Dedifferentiated amniotic fluid mesenchymal stem cell (primary cell): ENCODE data around the gene MAPKAP1.

ENCODE experiments used
- DNase-seq: peaks from one replicate; pipeline ENCODE4 v3.0.0-alpha.2; 2016; ENCODE audit errors: extremely low spot score

MAPKAP1 gene

DNA sequence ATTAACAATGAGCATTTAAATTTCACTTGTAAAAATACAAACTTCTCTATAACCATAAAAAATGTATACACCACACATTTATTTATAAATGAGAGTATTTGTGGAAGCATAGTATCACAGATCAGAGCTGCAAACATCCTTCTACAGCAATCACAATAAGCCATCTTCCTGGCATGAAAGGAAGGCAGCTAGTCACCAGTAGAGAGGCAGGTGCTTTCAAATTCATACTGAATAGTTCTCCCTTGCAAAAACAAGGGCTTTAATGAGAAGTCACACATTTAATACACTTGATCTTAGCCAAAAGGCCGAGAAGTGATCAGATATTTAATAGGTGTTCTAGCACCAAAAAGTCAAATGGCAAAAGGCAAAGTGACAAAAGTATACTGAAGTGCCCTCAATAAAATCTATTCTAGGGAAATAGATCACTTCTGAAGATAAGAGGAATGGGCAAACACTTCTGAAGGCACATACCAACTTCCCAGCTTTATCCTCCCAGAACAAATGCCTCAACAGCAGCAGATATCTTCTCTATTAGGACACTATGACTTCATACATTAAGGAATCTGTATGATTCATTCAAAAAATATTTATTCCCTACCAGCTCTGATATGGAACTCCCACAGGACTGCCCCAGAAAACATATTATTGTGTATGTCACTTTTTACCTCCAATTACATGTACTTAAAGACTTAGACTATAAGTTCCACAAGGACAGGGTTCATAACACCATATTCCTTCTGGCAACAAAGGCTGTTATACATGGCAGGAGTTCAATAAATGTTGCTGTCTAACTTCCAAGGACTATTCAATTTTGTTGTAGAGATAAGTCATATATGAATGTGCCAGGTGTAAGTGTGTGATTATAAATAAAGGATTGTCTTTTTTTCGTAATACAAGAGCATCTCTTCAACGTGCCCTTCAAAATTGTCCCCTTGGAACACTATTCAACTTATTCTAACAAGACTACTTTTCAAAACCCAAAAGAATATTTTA lies 31.7 kb downstream of the MAPKAP1 start:
- peak; percentile 74 for DNase-seq

- DNase-seq, result no peak
These were observed 34.1 kb downstream of the MAPKAP1 start for GRCh38 chr9:125672876-125673275.

DNA sequence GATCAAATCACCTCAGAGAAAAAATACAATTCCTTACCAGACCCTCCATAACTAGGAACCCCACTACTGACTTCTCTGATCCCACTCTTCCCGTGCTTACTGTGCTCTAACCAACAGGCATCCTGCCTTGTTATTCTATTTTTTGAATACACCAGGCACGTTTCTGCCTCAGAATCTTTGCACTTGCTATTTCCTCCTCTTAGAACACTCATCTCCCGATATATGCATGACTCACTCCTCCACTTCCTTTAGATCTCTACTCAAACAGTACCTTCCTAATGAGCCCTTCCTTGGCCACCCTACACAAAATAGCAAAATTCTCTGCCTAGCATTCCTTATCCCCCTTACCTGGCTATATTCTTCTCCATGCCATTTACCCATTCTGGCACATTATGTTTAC lies 43.9 kb downstream of the MAPKAP1 start:
- DNase-seq, result no peak

DNA sequence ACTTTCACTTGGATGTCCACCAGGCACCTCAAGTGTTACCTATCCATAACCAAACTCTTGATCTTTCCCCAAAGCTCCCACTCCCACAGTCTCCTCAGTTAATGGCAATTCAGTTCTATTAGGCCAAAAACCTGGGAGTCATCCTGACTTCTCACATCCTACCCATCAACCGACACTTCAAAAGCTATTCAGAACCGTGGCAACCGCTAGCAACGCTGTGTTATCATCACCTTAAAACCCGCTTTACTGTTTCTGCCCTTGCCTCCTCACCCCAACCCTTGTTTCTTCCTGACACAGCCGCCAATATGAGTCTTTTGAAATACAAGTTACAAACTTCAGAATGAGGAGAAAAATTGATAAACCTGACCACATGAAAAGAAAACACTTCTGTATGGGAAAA lies 46.5 kb downstream of the MAPKAP1 start:
- no peak for DNase-seq

DNA sequence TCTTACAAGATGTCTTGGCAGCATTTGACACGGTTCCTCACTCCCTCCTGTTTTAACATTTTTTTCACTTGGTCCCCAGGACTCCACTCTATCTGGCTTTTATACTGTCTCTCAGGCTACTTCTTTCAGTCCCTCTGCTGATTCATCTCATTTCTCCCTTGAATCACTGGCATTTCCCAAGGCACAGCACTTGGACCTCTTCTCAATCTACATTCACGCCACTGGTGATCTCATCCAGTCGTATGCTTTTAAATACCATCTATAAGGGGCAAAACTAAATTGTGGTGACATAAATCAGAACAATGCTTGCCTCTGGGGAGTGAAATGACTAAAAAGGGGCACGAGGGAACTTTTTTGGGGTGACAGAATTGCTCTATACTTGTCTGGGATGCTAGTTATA lies 47.1 kb downstream of the MAPKAP1 start:
- DNase-seq, result peak; percentile 46

- no peak for DNase-seq
These were observed 47.7 kb downstream of the MAPKAP1 start for GRCh38 chr9:125659201-125659840.

DNA sequence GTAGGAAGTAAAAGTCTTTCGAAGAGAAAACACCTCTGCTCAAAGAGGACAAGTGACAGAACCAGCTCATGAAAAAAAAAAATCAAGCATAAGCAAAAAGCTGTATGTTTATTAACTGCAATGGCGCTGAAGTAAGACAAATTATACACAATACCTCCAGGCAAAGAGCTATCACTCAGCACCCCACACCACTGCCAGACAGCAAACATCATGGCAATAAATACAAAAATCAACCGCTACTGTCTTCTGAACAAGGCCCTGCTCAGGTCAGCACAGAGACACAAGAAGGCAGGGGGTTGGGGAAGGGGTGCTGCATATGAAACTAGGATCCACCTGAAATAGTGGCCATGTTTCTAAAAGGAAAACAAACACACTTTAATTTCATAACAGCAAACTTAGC lies 50.4 kb downstream of the MAPKAP1 start:
- DNase-seq, result no peak

DNA sequence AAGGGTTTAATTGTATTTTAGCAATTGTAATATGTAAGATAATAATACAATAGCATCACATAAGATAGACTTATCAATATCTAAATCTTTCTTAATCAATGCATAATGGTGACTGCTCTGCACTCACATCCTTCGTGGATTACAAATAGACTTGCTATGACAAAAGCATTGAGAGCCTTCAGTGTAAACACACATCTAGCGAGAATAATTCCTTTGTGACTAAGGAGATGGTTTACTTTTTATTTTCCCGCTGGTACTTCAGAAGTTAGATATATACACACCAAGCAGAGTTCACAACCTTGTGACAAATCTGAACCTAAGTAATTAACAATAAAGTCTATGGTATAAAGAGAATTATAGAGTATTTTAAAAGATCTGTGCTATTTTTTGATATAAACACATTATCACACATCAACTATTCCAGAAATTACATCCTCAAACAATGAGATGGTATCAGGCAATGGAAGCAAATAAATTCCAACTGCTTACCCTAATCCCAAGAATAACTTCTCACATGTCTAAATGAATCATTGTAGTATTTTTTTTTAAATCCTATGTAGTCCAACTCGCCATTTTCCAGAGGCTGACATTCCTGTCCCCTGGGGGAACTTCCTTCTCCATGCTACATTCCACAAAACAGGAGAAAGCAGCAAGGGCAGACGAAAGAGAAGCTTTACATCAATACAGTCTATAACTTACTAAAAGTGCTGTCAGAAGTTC lies 51.2 kb downstream of the MAPKAP1 start:
- peak; percentile 31 for DNase-seq

DNA sequence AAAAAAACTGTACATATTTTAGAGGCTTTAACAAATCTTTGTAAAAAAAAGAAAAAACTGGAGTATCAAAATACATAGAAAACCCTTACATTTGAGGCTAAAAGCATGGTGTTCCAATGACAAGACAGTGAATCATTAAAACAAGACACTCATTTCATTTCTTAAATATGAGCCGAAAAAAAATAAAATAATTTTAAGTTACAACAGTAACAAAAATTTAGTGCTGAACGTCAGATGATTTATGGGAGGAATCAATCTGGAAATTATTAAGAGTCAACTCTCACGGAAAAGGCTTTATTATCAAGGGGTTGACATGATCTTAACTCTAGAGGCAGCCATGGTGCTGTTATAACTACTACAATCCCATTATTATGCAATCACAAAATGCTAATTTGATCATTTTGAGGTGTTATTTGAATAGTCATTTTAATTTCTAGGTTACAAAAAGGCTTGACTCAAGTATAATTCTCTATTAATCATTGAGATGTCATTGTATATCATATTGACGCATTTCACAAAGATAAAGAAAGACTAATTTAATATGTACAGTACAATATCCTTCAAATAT lies 51.9 kb downstream of the MAPKAP1 start:
- no peak for DNase-seq

- DNase-seq, result no peak
These were observed 52.9 kb downstream of the MAPKAP1 start for GRCh38 chr9:125654121-125654520.

DNA sequence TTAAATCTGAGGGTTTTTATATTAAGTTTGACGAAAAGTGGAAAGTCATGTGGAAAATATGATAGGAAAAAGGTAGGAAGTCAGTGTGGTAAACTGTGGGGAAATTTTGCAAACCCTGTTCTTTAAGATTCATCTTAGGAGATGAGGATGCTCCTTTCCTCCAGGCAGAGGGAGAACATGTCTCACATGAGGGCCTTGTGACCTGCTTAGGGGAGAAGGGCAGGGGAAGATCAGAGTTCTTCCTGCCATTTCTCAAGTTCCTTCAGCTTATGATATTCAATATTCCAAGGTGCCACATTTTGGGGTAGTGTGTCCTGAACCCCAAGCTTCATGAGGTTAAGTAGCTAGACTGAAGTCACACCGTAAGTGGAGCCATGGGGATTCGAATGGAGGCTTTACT lies 53.7 kb downstream of the MAPKAP1 start:
- no peak for DNase-seq

DNA sequence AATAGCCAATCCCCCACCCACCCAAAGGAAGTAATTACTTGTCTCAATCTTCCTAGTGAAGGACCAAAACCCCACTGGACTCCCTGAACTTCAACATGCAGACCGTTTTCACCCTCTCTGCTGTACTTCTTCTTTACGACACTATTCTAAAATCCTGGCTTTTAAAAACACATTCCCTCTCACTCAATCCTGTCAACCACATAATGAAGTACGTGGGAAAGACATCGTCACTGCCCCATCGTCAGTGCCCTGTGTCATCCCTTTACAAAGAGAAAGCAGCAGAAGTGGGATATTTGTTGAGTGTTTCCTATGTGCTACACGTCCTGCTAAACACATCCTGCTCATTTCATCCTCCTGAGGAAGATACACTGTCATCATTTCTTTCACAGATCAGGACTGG lies 54.2 kb downstream of the MAPKAP1 start:
- no peak for DNase-seq

DNA sequence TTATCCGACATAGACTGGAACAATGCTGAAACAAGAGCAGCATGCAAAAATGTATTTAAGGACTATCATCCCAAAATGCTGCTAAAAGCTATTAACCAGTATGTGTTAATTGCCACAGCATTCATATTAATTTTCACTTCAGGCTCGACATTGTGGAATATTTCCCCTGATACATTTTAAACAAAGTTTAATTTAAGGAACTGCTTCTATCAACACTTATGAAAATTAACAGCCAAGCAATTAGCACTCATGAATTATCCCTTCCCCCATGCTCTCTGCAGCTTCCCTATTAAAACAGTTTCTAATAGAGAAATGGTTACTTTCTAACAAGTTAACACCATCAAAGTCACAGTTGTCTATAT lies 54.8 kb downstream of the MAPKAP1 start:
- no peak for DNase-seq

DNA sequence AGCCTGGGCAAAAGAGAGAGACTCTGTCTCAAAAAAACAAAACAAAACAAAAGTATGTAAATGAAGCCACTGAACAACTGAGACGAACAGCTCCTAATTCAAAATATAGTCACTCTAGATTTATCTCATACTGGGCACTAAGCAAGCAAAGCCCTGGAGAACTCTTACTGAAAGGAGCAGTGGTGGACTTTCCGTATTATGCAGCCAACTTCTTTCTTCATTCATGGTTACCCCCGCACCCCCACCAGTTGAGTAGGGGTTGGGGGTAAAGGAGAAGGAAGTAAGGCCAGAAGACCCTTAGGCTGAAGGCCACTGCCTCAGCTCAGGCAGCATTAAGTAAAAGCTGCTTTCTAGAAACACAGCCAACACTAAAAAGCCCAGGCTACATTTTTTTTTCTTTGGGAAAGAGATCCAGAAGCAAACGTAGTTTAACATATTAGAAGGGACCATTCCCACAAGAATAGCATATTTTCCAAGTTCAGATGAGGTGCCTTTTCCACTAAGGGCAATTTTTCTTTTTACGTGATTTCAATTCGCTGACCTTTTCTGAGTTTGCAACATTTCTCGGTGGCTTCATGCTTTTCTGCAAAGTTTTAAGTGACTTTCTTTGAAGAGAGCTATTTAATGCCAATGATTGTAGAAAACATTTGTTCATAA lies 55.3 kb downstream of the MAPKAP1 start:
- DNase-seq, result no peak

- DNase-seq, result no peak
These were observed 56.7 kb downstream of the MAPKAP1 start for GRCh38 chr9:125650271-125650737.

GRCh38 chr9:125649826-125650225 lies 57.2 kb downstream of the MAPKAP1 start:
- DNase-seq, result no peak

DNA sequence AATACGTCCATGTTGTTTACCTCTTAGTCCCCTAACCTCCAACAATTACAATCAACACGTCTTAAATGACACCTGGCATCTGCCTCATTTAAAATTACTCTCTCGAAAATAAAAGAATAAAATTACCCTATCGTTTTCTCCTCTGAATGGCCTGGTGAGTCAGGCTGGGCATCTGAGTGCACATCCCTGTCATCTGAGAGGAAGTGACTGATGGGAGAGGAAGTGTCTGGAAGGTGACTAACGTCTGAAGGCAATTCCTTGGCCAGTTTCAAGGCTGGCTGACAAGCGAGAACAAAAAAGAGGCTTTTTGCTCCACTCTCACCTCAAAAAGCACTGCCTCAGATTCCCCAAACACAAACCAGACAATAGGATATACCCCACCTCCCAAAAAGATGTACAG lies 57.7 kb downstream of the MAPKAP1 start:
- peak; percentile 54 for DNase-seq

DNA sequence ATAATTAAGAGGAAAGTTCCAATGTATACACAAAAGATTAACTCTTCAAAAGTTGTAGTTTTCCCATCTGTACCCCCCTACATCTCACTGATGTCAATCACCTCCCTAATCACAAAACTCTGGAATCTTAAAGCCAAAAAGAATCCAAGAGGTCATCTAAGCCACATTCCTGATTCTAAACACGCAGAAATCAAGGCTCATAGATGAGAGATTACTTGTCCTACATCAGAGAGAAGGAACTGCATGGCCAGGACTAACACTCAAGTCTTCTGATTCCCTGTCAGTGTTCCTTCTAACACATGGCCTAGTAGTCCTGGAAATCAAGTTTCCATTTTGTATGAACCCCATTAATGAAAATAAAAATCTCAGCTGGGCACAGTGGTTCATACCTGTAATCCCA lies 58.7 kb downstream of the MAPKAP1 start:
- DNase-seq, result no peak

DNA sequence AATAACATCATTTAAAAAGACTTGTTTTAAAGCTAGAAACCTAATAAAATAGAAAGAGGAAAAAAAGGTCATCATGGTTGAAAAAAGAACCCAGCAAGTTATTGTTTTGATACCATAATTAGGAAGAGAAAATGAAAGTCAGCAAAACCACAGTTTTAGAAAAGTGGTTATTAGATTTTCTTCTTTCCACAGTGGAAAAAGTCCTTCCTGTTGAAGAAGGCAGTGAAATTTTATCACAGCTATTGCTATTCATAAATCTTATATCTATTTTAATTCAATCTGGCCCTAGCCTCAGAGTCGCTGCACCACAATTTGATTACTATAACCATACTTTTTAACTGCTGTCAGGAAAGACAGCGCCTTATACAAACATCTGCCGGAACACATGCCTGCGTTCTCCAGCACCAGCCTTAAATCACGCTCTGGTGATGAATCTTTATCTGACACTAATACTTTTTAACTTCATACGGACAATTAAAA lies 60.3 kb downstream of the MAPKAP1 start:
- DNase-seq, result no peak

DNA sequence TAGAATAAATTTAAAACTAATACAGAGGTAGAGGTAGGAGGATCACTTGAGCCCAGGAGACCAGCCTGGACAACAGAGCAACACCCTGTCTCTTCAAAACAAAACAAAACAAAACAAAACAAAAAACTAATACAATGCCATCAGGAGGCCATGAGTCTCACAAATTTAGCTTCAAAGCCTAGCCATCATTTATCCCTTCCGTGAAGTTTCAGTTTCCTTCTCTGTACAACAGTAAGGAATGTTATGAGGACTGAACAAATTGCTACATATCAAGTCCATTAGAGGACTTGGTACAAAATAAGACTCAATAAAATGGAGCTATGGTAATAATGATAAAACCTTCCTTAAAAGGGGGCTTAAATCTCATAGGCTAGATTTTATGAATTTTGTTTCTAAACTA lies 60.8 kb downstream of the MAPKAP1 start:
- no peak for DNase-seq

DNA sequence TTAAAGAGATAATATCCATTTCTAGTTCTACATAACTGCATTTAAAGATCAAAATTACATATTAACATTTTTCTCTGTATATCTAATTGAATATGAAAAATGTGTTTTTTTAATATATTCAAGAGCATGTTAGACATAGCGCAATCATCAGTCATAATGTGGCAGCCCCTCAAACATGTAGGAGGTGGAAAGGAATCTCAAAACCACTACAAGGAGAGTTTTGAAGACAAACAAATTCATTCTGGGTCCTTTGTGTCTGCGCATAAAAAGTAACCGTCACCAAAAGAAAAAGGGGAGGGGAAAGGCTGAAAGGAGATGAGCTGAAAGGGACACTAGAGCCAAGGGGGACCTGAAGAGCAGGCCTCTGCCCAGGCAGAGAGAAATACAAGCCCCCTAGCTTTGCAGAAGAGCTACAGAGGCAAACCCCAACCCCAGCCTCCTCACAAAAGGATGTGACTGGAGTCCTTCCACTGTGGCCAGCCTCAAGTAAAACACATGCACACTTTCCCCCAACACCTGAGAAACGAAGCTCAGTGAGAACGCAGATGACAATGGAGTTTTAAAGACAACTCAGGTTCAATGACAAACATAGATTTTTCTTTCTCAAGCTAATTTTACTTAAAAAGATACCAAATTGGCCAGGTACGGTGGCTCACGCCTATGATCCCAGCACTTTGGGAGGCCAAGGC lies 62.0 kb downstream of the MAPKAP1 start:
- no peak for DNase-seq
